Measurements from ENCODE around the gene LRRC23.

DNA sequence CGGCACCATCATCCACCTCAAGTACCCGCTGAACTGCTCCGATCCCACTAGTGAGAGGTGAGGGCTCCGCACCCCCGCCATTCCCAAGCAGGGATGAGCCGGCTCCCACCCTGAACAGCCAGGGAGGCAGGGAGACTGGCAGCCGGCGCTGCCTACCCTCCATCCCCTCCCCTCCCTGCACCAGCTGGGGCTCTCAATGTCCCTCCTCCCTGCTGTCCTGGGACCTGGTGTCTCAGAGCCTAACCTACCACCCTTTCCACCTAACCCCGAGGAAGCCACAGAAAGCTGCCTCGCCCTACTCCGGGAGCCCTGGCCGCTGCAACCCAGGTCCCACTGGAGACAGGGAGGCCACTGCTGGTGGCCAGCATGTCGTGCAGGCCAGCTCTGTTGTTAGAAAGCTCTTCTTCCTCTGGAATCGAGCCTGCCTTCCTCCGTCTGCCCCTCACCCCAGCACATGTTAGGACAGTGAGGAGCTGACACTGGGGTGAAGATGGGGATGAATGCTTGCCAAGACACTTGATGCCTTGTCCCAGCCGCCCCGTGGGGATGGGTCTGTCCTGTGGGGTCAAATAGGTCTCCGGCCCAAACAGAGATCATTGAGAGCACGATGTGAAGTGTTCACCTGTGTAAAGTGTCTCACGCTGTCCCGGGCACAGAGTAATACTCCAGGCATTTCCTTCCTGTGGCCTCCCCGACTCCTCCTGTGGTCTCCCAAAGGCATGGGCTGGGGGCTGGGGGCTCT, 47.7 kb downstream of the LRRC23 start:
- TF ChIP-seq, protein P1, sequence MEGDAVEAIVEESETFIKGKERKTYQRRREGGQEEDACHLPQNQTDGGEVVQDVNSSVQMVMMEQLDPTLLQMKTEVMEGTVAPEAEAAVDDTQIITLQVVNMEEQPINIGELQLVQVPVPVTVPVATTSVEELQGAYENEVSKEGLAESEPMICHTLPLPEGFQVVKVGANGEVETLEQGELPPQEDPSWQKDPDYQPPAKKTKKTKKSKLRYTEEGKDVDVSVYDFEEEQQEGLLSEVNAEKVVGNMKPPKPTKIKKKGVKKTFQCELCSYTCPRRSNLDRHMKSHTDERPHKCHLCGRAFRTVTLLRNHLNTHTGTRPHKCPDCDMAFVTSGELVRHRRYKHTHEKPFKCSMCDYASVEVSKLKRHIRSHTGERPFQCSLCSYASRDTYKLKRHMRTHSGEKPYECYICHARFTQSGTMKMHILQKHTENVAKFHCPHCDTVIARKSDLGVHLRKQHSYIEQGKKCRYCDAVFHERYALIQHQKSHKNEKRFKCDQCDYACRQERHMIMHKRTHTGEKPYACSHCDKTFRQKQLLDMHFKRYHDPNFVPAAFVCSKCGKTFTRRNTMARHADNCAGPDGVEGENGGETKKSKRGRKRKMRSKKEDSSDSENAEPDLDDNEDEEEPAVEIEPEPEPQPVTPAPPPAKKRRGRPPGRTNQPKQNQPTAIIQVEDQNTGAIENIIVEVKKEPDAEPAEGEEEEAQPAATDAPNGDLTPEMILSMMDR (IDR thresholded peaks at IDR 0.05), result no peak
- TF ChIP-seq POLR2A (IDR thresholded peaks at IDR 0.05), result no peak
